ENCODE data around the gene ASCC3.
"Not testable (repeated sequence)": the region's sequence is repeated elsewhere in the genome, so short reads cannot be mapped to it uniquely, and the experiment has no call there.

Gene ASCC3

GRCh38 chr6:100657678-100658330 is 223.3 kb downstream of the ASCC3 start:
- no peak for DNase-seq

- DNase-seq: not testable (repeated sequence)
Measured at GRCh38 chr6:100641147-100641546, 240.0 kb downstream of the ASCC3 start.

- no peak for DNase-seq
Measured at GRCh38 chr6:100633096-100633777, 247.9 kb downstream of the ASCC3 start.

GRCh38 chr6:100630536-100630935 is 250.6 kb downstream of the ASCC3 start:
- no peak for DNase-seq

GRCh38 chr6:100627911-100628758 is 253.0 kb downstream of the ASCC3 start:
- no peak for DNase-seq

GRCh38 chr6:100626721-100627120 is 254.4 kb downstream of the ASCC3 start:
- DNase-seq: no peak

- DNase-seq: no peak
Measured at GRCh38 chr6:100622907-100623692, 258.0 kb downstream of the ASCC3 start.

- DNase-seq: no peak
Measured at GRCh38 chr6:100620085-100620840, 260.9 kb downstream of the ASCC3 start.

- DNase-seq: no peak
Measured at GRCh38 chr6:100618351-100618671, 262.8 kb downstream of the ASCC3 start.

GRCh38 chr6:100617633-100618350 is 263.3 kb downstream of the ASCC3 start:
- no peak for DNase-seq

- DNase-seq: no peak
Measured at GRCh38 chr6:100614933-100615332, 266.2 kb downstream of the ASCC3 start.

GRCh38 chr6:100614386-100614785 is 266.7 kb downstream of the ASCC3 start:
- no peak for DNase-seq

GRCh38 chr6:100613656-100614055 is 267.5 kb downstream of the ASCC3 start:
- no peak for DNase-seq

- no peak for DNase-seq
Measured at GRCh38 chr6:100612094-100612493, 269.0 kb downstream of the ASCC3 start.

GRCh38 chr6:100599088-100599770 is 281.9 kb downstream of the ASCC3 start:
- DNase-seq: no peak

GRCh38 chr6:100595456-100595855 is 285.7 kb downstream of the ASCC3 start:
- no peak for DNase-seq

- no peak for DNase-seq
Measured at GRCh38 chr6:100593522-100593921, 287.6 kb downstream of the ASCC3 start.

- DNase-seq: no peak
Measured at GRCh38 chr6:100592929-100593328, 288.2 kb downstream of the ASCC3 start.

- no peak for DNase-seq
Measured at GRCh38 chr6:100577425-100577824, 303.7 kb downstream of the ASCC3 start.

- no peak for DNase-seq
Measured at GRCh38 chr6:100575921-100576320, 305.2 kb downstream of the ASCC3 start.

GRCh38 chr6:100574836-100575235 is 306.3 kb downstream of the ASCC3 start:
- no peak for DNase-seq
